Measurements from ENCODE around the gene SMIM45.

- TF ChIP-seq CTCF (IDR thresholded peaks at IDR 0.05) (no peak), POLR2A (IDR thresholded peaks at IDR 0.05) (no peak)
Measured at GRCh38 chr22:41919357-41920224, 32.4 kb upstream of the SMIM45 start.
